KOPT-K1 (cell line): ENCODE data around the gene OSBP2.

Experiments
- H3K27ac ChIP-seq: fragments of 200-600 bp; sonication (generic); 2 replicates; pipeline ENCODE4 v1.5.1; 2016; ENCODE audit warnings: antibody characterized with exemption, mild to moderate bottlenecking, low read depth, low read length; ENCODE audit not compliant: poor library complexity, severe bottlenecking
- H3K36me3 ChIP-seq: fragments of 200-600 bp; sonication (generic); 2 replicates; pipeline ENCODE4 v1.5.1; 2017; ENCODE audit warnings: antibody characterized with exemption, mild to moderate bottlenecking, low read length, moderate library complexity; ENCODE audit not compliant: insufficient read depth
- H3K9me3 ChIP-seq: fragments of 200-600 bp; sonication (generic); 2 replicates; pipeline ENCODE4 v1.5.1; 2017; ENCODE audit warnings: antibody characterized with exemption, low read length, mild to moderate bottlenecking; ENCODE audit not compliant: insufficient read depth, poor library complexity, severe bottlenecking

OSBP2 gene

DNA sequence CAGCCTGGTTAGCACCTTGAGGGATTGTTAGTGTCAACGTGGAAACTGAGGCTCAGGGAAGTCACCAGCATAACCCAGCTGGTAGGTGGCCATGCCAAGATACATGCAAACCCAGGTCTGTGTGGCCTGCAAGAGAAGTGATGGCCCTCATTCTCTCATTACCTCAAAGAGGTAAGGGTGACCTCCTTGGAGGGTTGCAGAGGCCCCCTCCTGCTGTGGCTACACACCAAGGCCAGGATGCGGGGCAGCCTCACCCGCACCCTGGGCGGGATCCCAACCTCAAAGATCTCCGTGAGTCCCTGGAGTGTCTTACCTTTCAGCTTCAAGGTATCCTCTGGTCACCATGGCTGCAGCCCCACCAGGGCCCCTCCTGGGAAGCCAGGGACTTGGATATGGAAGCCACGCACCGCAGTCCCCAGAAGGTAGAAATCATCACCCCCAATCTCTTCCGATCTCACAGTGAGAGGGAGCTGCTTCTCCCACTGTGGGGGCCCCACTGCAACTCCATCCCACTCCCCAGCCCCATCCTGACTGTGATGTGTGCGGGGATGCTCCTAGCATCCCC, 178.5 kb downstream of the OSBP2 start:
- no peak overlapping the region for H3K27ac ChIP-seq
- no peaks in the 10 kb centered on the region for H3K36me3 ChIP-seq
- H3K9me3 ChIP-seq, result no peaks in the 10 kb centered on the region

GRCh38 chr22:30873661-30874060, 179.0 kb downstream of the OSBP2 start:
- H3K27ac ChIP-seq, result no peak overlapping the region
- H3K36me3 ChIP-seq, result no peaks in the 10 kb centered on the region
- H3K9me3 ChIP-seq, result no peaks in the 10 kb centered on the region

DNA sequence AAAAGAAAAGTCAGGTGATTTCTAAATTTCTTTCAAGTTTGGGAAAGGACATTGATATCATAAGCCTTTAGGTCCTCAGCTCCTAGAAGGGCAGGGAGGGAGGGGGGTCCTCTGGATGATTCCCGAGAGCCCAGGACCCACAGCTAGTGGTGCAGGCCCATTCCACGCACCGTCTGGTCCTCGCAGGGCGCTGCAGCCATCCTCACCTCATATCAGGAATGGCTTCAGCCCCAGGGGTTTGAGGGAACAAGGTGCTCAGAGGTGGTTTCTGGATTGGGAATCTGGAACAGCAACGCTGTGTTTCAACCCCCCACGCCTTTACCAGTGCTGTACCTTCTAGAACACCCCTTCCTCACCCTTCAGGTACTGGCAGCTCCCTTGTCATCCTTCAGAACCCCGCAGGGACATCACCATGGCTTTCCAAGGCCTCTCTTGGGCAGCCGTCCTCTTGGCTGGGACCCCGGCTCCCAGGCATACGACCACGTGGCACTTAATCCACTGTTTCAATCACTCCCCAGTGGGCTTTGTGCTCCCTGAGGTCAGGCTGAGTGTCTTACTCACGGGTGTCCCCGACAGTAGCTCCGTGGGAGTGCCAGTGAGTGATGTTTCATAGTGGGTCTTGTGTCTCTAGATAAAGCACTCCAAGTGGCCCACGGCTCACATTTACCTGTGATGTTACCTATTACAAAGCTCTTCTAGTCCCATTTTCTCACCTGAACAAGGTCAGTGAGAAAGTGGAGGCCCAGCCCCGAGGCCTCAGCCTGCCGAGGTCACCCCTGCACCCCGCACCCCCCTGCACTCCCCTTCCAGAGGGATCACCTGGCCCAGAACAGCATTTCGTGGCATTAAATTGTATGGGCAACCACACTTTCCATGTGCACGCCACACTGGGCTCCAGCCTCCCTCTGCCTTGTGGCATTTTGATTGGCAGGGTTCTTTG, 180.0 kb downstream of the OSBP2 start:
- Histone ChIP-seq H3K9me3 (no peaks in the 10 kb centered on the region), H3K27ac (no peak overlapping the region), H3K36me3 (no peaks in the 10 kb centered on the region)

DNA sequence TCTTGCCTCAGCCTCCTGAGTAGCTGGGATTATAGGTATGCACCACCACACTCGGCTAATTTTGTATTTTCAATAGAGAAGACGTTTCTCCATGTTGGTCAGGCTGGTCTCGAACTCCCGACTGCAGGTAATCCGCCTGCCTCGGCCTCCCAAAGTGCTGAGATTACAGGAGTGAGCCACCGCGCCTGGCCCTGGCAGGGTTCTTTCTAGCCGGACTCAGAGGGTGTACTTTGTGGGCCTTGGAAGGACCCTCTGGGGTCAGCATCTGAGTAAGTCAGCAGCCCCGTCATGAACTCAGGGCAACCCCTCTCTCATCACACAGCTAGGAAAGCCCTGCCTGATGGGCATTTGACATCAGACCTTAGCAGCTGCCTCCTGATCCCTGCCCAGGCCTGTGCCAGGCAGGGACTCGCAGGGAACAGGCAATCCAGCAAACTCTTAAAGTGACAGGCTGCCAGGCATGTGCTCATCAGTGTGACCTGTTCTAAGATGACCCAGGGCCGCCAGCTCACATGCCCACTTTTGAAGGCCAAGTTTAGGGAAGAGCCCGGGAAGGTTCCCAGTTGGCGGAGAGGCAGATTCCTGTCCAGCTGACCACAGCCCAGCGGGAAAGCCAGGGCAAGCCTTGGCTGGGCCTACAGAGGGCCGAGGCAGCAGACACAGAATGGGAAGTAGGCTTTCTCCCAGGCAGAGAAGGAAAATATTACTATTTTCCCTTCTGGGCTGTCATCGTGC, 181.0 kb downstream of the OSBP2 start:
- Histone ChIP-seq H3K9me3 (no peaks in the 10 kb centered on the region), H3K27ac (no peak overlapping the region), H3K36me3 (no peaks in the 10 kb centered on the region)

DNA sequence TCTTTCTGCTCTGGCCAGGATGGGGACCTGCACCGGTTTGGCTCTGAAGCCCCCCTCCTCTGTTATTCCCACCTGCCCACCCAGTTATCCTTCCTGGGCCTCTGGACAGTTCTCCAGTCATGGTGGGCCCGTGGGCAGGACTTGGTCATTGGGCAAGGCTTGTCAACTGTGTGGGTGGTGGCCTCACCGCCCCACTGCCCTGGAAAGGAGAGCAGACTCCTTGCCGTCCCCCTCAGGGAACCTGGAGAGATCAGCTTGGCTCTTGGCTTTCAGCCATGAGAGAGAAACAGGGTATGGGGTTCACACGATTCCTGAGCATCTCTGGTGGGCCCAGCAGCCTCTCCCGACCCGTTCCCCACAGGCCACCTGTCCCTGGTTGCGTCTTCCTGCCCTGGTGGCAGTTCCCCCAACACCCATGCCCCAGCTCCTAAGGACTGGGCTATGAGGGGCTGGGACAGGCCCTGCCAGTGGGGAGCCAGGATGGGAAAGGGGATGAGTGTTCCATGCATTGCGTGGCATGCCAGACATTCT, 181.6 kb downstream of the OSBP2 start:
- no peaks in the 10 kb centered on the region for H3K36me3 ChIP-seq
- no peaks in the 10 kb centered on the region for H3K9me3 ChIP-seq
- H3K27ac ChIP-seq, result no peak overlapping the region

- Histone ChIP-seq H3K36me3 (no peaks in the 10 kb centered on the region), H3K27ac (no peak overlapping the region), H3K9me3 (no peaks in the 10 kb centered on the region)
These were observed 182.4 kb downstream of the OSBP2 start for GRCh38 chr22:30876915-30877553.

GRCh38 chr22:30877662-30878515, 183.2 kb downstream of the OSBP2 start:
- H3K9me3 ChIP-seq, result no peaks in the 10 kb centered on the region
- H3K27ac ChIP-seq, result no peak overlapping the region
- H3K36me3 ChIP-seq, result no peaks in the 10 kb centered on the region

DNA sequence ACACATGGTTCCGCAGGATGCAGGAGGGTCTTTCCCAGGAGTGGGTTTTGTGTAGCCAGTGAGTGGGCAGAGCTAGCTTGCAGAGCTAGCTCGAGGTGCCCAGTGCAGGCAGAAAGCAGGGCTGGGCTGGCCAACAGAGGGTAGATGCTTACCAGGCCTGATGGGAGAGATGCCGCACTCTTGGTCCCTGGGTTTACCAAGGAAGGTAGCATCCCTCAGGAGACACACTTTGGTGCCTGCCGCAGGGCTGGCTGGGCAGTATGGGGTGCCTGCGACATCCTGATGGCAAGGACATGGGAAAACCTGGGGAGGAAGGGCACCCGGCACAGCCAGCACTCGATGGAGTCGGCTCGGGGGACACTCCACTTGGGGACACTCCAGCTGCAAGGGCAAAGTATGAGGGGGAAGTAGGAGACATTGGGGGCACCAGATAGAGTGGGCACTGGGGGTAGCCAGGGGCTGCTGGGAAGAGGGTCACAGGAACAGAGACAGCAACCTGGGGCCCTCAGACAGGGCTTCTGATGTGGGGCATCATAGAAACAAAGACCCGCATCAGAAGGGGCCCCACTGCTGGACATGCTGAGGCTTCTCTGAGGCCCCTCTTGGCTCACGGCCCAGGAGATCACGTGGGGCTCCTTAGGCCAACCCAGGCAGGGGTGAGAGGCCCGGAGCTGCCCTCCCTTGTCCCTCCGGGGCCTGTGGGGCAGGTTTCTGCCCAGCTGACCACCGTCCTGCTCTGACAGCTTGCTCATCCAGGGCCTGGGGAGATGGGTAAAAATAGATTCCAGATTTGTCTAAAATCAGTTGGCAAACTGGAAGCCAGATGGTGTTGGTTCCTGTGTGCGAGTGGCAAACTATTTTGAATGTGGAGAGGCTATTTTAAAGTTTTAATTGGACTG, 184.1 kb downstream of the OSBP2 start:
- no peaks in the 10 kb centered on the region for H3K9me3 ChIP-seq
- no peaks in the 10 kb centered on the region for H3K36me3 ChIP-seq
- H3K27ac ChIP-seq, result no peak overlapping the region

GRCh38 chr22:30879415-30879797, 184.7 kb downstream of the OSBP2 start:
- Histone ChIP-seq H3K36me3 (no peaks in the 10 kb centered on the region), H3K9me3 (no peaks in the 10 kb centered on the region), H3K27ac (no peak overlapping the region)

- no peak overlapping the region for H3K27ac ChIP-seq
- H3K9me3 ChIP-seq, result no peaks in the 10 kb centered on the region
- no peaks in the 10 kb centered on the region for H3K36me3 ChIP-seq
These were observed 185.5 kb downstream of the OSBP2 start for GRCh38 chr22:30880181-30880601.

DNA sequence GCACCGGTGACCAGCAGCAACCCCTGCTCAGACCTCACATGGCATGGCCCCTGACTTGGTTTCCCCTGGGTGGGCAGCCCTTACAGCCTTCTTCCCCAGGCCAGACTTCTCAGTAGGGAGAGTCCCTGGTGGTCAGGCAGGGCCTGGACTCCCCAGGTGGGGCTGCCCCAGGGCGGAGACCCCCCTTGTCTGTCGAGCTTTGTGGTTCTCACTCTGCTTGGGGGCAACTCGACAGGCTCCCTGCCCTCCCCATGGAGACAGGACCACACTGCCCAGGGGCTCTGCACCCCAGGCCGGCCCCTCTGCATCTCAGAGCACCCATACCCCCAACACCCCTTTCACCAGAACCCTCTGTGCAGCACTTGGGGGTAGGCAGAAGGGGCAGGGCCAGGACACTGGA, 186.2 kb downstream of the OSBP2 start:
- Histone ChIP-seq H3K9me3 (no peaks in the 10 kb centered on the region), H3K27ac (no peak overlapping the region), H3K36me3 (no peaks in the 10 kb centered on the region)

GRCh38 chr22:30881361-30882183, 186.9 kb downstream of the OSBP2 start:
- Histone ChIP-seq H3K27ac (peak overlapping the region; percentile 9), H3K36me3 (no peaks in the 10 kb centered on the region), H3K9me3 (no peaks in the 10 kb centered on the region)
